GM12892 (cell line): ENCODE results near the gene PIBF1.

Source experiments
- POLR2A ChIP-seq: IDR thresholded peaks from 2 replicates; pipeline ENCODE4 v1.6.1; 2011; ENCODE audit warnings: low read depth, low read length, control low read depth
- POLR2AphosphoS5 ChIP-seq: IDR thresholded peaks from 2 replicates; pipeline ENCODE4 v1.6.1; 2011; ENCODE audit warnings: low read depth, low read length, control low read depth

DNA sequence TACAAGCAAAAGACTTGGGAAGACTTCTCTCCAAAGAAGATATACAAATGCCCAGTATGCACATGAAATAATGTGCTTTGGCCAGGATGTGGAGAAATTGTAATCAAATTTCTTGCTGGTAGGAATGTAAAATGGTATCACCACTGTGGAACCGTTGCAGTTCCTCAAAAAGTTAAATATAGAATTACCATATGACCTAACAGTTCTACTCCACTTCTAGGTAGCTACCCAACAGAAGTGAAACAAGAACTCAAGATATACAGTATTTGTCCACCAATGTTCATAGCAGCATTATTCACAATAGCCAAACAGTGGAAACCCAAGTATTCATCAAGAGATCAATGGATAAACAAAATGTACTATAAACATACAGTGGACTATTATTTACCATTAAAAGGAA is 181.8 kb downstream of the PIBF1 start:
- TF ChIP-seq POLR2A = no peak
- TF ChIP-seq POLR2AphosphoS5 = no peak
